Aorta (tissue), 5 donors: ENCODE data around the gene RPL32. TPM values are rescaled to one million over a fixed set of nuclear protein-coding genes. Genes with fewer than 3 reads are reported as not detected.
A peak's percentile ranks its signal among the peaks of the same experiment; 100 is the strongest.
"Not testable (repeated sequence)": the region's sequence is repeated elsewhere in the genome, so short reads cannot be mapped to it uniquely, and the experiment has no call there.

Source experiments
- ATAC-seq: fragments of 200-7000 bp; cut with Tn5 transposase; one replicate; pipeline ENCODE4 v1.9.1; 2022; ENCODE audit warnings: moderate library complexity; ENCODE audit not compliant: low FRiP score
- DNase-seq, 2 donors: peaks; one replicate each; pipeline ENCODE4 v3.0.0-alpha.2; 2020
- H3K27ac ChIP-seq, 2 donors: one replicate each; pipeline ENCODE4 v1.5.1; 2013; ENCODE audit warnings: low read length in 2 of 2, mild to moderate bottlenecking in 2 of 2, moderate library complexity in 2 of 2, control low read depth in 1 of 2, inconsistent platforms in 1 of 2, low read depth in 1 of 2
- H3K27me3 ChIP-seq, 2 donors: one replicate each; pipeline ENCODE4 v1.6.1; 2013; ENCODE audit warnings: control low read depth in 1 of 2, low read length in 1 of 2, mild to moderate bottlenecking in 1 of 2, moderate library complexity in 1 of 2; ENCODE audit not compliant: insufficient read depth in 2 of 2, control insufficient read depth in 1 of 2
- H3K36me3 ChIP-seq, 2 donors: one replicate each; pipeline ENCODE4 v1.6.1; 2013; ENCODE audit warnings: control low read depth in 1 of 2, low read length in 1 of 2, mild to moderate bottlenecking in 1 of 2; ENCODE audit not compliant: insufficient read depth in 2 of 2, control insufficient read depth in 1 of 2
- H3K4me1 ChIP-seq, 2 donors: one replicate each; pipeline ENCODE4 v1.6.1; 2013; ENCODE audit warnings: low read length in 2 of 2, control low read depth in 1 of 2, mild to moderate bottlenecking in 1 of 2, moderate library complexity in 1 of 2; ENCODE audit not compliant: insufficient read depth in 2 of 2, control insufficient read depth in 1 of 2
- H3K4me3 ChIP-seq, 2 donors: one replicate each; pipeline ENCODE4 v1.5.1; 2013; ENCODE audit warnings: low read length in 2 of 2, control low read depth in 1 of 2, mild to moderate bottlenecking in 1 of 2
- H3K9me3 ChIP-seq: one replicate; pipeline ENCODE4 v1.6.1; 2013; ENCODE audit warnings: mild to moderate bottlenecking, low read length; ENCODE audit not compliant: control insufficient read depth
- WGBS, 2 donors: extraction: QIAGEN DNeasy Blood & Tissue Kit; methylation state at CpG; one replicate each; pipeline ENCODE4 v1.1.7; 2013; 5-methylcytosine and 5-hydroxymethylcytosine counted together
- intact Hi-C, 2 donors: fragments of 100-400 bp; cut with DNase I; formaldehyde crosslinking; loops; one replicate each; pipeline versions ENCODE4 v1.14.2 to v1.15.0; 2022
- polyA plus RNA-seq, 2 donors: library from polyadenylated mRNA; stranded (reverse); fragments of 200-250 nt; gene quantifications; one replicate each; pipeline ENCODE4 v1.2.3, GENCODE V29; 2013
- total RNA-seq, 2 donors: library from RNA; stranded (reverse); fragmentation: NEBNext Ultra II Directional; extraction: Animal tissue kit (Norgen Biotek cat#: 25700); gene quantifications; one replicate each; pipeline ENCODE4 v1.2.1, GENCODE V29; 2021
- donor health status: healthy with polysubstance abuse.
- donor health status: Bipolar disorder and iron deficiency.
- donor health status: DM: no; HTN: no; CAD: no.
- donor health status: DM: no; HTN: no; CAD: no.
- donor health status: DM: yes; HTN: yes; CAD: no.

The RPL32 gene
- total and polyA plus RNA-seq, 4 donors: 1,255 to 3,270 (median 2,064) TPM

DNA sequence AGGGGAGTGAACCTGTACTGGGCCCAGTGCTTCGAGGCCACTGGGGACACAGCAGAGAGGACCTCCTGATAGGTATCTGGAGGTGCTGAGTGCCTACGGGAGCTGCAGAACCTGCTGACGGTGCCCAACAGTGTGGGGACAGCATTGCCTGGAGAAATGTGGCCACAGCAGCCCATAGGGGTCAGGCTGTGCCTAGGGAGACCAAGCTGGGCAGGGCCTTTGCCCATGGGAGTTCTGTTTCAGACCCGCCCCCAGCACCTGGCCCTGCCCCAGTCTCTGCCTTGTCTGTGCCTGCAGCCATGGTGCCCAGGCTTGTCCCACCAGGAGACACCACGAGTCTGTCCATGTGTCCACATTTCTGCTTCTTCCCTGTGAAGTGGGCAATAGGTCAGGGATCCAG lies 15.3 kb upstream of the RPL32 start:
- ATAC-seq (no peak), DNase-seq (peak in 1 of 2 donors; percentile 62)
- Histone ChIP-seq H3K27me3 (no peaks in the 10 kb centered on the region), H3K9me3 (no peaks in the 10 kb centered on the region), H3K36me3 (no peaks in the 10 kb centered on the region), H3K4me3 (no peak overlapping the region), H3K27ac (no peak overlapping the region), H3K4me1 (no peaks in the 10 kb centered on the region)
- WGBS, 2 donors: 93 to 96% methylated on average over 5 of the region's 5 CpGs
- intact Hi-C loops: no loop called here

DNA sequence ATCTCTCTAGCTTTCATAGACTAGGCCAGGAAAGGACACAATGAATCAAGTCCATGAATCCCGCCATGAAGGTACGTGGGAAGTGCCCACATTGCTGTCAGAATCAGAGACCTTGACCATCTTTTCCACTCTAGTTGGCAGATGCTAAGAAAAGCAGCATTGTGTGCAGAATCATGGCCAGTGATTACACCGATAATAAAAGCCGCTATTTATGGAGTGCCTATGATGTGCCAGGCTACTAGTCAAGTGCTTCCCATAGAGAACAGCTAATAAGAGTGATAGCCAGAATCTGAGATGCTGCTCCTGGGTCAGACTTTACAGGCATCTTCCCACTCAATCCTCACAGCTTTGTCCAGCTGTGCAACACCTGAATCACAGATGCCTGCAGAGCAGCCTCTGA lies 13.2 kb upstream of the RPL32 start:
- WGBS, 2 donors: 83 to 84% methylated on average over 4 of the region's 4 CpGs
- Histone ChIP-seq H3K36me3 (no peaks in the 10 kb centered on the region), H3K4me3 (no peak overlapping the region), H3K4me1 (no peaks in the 10 kb centered on the region), H3K27ac (no peak overlapping the region), H3K9me3 (no peaks in the 10 kb centered on the region), H3K27me3 (no peaks in the 10 kb centered on the region)
- ATAC-seq: no peak
- intact Hi-C loops: no loop called here
- no peak for DNase-seq

DNA sequence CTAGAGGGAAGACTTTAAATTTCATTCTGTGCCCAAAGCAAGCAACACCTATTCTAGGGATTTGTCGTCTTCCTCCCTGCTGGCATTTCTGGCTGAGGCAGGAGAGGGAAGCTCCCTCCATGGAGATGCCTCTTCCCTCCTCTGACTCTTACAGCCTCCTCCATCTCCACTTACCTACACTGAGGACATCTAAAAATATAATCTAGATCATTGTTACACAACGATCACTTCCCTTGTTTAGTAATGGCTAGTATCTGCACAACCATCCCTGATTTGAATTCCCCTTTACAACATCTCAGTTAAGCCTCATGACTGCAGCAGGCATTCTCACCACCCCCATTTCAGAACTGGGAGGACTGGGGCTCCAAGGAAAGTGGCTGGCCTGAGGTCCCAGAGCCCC lies 12.5 kb upstream of the RPL32 start:
- intact Hi-C loops, ATAC-seq, H3K27me3 ChIP-seq, H3K27ac ChIP-seq, H3K36me3 ChIP-seq, DNase-seq, H3K4me1 ChIP-seq, H3K9me3 ChIP-seq, H3K4me3 ChIP-seq: not testable (repeated sequence)
- 72 to 75% methylated on average over 2 of the region's 2 CpGs for WGBS, 2 donors

DNA sequence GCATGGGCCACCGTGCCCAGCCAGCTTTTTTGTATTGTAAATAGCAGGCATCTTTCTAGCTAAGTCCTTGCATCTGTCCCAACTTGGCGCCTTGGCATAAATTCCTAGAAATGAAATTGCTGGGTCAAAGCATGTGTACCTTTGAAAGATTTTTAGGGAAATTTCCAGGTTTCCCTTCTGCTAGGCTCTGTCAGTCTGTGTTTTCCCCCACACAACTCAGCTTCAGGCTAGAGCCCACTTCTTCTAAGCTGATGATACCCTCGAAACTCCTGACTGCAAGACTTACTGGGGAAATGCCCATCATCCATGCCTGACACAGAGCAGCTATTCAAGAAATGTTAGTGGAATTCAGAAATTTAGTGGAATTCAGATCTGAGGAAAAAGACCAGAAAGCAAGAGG lies 10.8 kb upstream of the RPL32 start:
- DNase-seq: no peak

DNA sequence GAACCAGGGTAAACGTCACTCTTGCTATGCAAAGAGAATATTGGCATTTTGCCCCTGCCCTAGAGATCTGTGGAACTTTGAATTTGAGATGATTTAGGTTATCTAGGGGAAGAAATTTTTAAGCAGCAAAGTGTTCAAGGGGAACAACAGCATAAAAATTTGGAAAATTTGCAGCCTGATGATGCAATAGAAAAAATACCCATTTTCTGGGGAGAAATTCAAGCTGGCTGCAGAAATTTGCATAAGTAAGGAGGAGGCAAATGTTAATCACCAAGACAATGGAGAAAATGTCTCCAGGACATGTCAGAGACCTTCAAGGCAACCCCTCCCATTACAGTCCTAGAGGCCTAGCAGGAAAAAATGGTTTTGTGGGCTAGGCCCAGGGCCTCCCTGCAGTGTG lies 4.4 kb upstream of the RPL32 start:
- no peaks in the 10 kb centered on the region for H3K9me3 ChIP-seq
- DNase-seq (no peak), ATAC-seq (no peak)
- no peak overlapping the region for H3K27ac ChIP-seq
- 56 to 59% methylated on average over 1 of the region's 1 CpG for WGBS, 2 donors
- intact Hi-C loops: no loop called here
- no peaks in the 10 kb centered on the region for H3K4me1 ChIP-seq
- no peaks in the 10 kb centered on the region for H3K36me3 ChIP-seq
- H3K4me3 ChIP-seq: no peak overlapping the region
- H3K27me3 ChIP-seq: no peaks in the 10 kb centered on the region

More for the DNA sequence above, 10.8 kb upstream of the RPL32 start:
- no peaks in the 10 kb centered on the region for H3K27me3 ChIP-seq
- H3K9me3 ChIP-seq: no peaks in the 10 kb centered on the region
- 74 to 78% methylated on average over 3 of the region's 3 CpGs for WGBS, 2 donors
- no peak for ATAC-seq
- intact Hi-C loops: no loop called here
- H3K4me3 ChIP-seq: no peak overlapping the region
- no peaks in the 10 kb centered on the region for H3K4me1 ChIP-seq
- H3K27ac ChIP-seq: no peak overlapping the region
- H3K36me3 ChIP-seq: no peaks in the 10 kb centered on the region

DNA sequence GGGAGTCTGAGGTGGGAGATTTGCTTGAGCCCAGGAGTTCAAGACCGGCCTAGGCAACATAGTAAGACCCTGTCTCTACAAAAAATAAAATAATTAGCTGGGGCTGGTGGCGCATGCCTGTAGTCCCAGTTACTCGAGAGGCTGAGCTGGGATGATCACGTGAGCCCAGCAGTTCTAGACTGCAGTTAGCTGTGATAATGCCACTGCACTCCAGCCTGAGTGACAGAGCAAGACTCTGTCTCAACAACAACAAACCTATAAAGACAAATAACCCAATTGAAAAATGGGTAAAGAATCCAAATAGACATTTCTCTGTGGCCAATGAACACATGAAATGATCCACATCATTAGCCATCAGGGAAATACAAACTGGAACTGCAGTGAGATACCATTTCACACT lies 1.1 kb upstream of the RPL32 start:
- Histone ChIP-seq H3K4me3 (no peak overlapping the region), H3K4me1 (no peaks in the 10 kb centered on the region), H3K36me3 (peaks cover 0 to 2% of the 10 kb centered on the region in 2 donors), H3K27ac (no peak overlapping the region), H3K27me3 (no peaks in the 10 kb centered on the region), H3K9me3 (no peaks in the 10 kb centered on the region)
- intact Hi-C loops: loop anchor here in 1 of 2 donors (5.0 kb wide), 1 partner anchor 135 kb away; no protein-coding TSS in a partner anchor
- WGBS, 2 donors: 92 to 94% methylated on average over 4 of the region's 4 CpGs
- DNase-seq (no peak), ATAC-seq (no peak)

DNA sequence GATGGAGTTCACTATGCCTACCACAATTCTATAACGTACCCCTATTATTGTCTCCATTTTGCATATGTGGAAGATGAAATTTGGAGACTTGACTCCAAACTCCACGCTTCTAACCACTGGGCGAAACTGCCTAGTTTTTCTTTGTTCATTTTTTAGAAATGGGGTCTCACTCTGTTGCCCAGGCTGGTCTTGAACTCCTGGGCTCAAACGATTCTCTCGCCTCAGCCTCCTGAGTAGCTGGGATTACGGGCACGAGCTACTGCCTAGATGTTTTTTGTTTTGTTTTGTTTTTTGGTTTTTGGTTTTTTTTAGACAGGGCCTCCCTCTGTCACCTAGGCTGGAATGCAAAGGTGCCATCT lies 584 bp upstream of the RPL32 start:
- ATAC-seq: no peak
- no peak overlapping the region for H3K4me3 ChIP-seq
- H3K27ac ChIP-seq: no peak overlapping the region
- H3K4me1 ChIP-seq: no peaks in the 10 kb centered on the region
- peaks cover 0 to 4% of the 10 kb centered on the region in 2 donors for H3K36me3 ChIP-seq
- intact Hi-C loops: loop anchor here in 1 of 2 donors (5.0 kb wide), 1 partner anchor 135 kb away; no protein-coding TSS in a partner anchor
- DNase-seq: no peak
- WGBS, 2 donors: 39 to 46% methylated on average over 7 of the region's 7 CpGs
- no peaks in the 10 kb centered on the region for H3K9me3 ChIP-seq
- no peaks in the 10 kb centered on the region for H3K27me3 ChIP-seq

DNA sequence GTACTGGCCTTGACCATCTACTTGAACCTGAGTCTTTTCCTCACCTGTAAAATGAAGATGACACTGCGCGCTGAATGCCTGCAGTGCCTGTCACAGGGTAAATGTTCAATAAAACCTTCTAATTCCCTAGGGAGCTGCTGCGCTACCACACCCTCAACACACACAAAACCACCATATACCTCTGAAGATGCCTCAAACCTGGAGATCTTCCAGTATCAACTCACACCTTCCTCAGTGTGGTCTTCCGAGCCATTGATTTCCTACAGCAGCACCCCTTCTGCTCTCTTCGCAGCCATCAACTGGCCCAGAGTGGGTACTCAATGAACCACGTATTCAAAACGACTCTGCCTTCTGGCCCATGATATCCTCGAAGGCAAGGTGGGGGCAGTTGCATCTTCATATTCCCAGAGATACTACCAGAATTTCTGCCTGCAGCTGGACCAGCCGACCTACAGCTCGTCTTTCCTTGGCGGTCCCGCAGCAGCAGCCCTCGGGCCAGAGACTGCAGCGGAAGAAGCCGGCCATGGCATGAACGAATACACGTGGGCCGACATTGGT lies 695 bp downstream of the RPL32 start:
- intact Hi-C loops: loop anchor here in 1 of 2 donors (5.0 kb wide), 1 partner anchor 133 kb away; no protein-coding TSS in a partner anchor
- peak; percentile 72 for ATAC-seq
- peak overlapping the region; percentile 87 to 91 for H3K4me3 ChIP-seq

DNA sequence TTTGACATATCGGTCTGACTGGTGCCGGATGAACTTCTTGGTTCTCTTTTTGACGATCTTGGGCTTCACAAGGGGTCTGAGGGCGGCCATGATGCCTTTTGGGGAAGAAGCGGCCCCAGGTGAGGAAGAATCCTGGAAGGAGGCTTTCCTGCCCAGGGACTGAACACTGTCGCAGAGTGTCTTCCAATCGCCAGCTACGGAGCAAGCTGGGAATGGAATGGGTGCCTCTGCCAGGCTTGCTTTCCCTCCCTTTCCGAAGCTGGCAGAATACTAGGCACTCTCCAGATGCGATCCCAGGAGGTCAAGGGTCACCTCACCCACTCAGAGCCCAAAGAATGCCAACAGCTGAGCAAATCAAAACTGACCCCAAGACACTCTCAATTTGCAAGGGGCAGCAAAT lies 1.2 kb downstream of the RPL32 start:
- H3K9me3 ChIP-seq, DNase-seq, H3K27ac ChIP-seq, H3K36me3 ChIP-seq, H3K27me3 ChIP-seq, H3K4me1 ChIP-seq, ATAC-seq: not testable (repeated sequence)
- 57 to 62% methylated on average over 10 of the region's 10 CpGs for WGBS, 2 donors
- H3K4me3 ChIP-seq: peak overlapping the region in 1 of 2 donors; percentile 91
- intact Hi-C loops: loop anchor here in 1 of 2 donors (5.0 kb wide), 1 partner anchor 133 kb away; no protein-coding TSS in a partner anchor

More for the DNA sequence above, 695 bp downstream of the RPL32 start:
- no peaks in the 10 kb centered on the region for H3K9me3 ChIP-seq
- 8 to 10% methylated on average over 18 of the region's 18 CpGs for WGBS, 2 donors
- no peak for DNase-seq
- H3K4me1 ChIP-seq: no peaks in the 10 kb centered on the region
- peaks cover 0 to 7% of the 10 kb centered on the region in 2 donors for H3K36me3 ChIP-seq
- no peaks in the 10 kb centered on the region for H3K27me3 ChIP-seq
- H3K27ac ChIP-seq: peak overlapping the region in 1 of 2 donors; percentile 90
